LNCaP clone FGC (cell line): ENCODE measurements around the gene FSHR.

ENCODE experiments used
- DNase-seq: peaks from one replicate; pipeline ENCODE4 v3.0.0-alpha.2; 2011; ENCODE audit warnings: low read depth
- H3K4me3 ChIP-seq: 2 replicates; pipeline ENCODE4 v1.5.1; 2011; ENCODE audit warnings: mild to moderate bottlenecking, low read depth, low read length, control low read depth
- TF ChIP-seq, protein P1 (sequence below): IDR thresholded peaks from 2 replicates; pipeline ENCODE4 v1.5.1; 2012; ENCODE audit warnings: mild to moderate bottlenecking; ENCODE audit not compliant: control insufficient read depth, insufficient read depth; ENCODE audit errors: extremely low read depth

Gene FSHR

DNA sequence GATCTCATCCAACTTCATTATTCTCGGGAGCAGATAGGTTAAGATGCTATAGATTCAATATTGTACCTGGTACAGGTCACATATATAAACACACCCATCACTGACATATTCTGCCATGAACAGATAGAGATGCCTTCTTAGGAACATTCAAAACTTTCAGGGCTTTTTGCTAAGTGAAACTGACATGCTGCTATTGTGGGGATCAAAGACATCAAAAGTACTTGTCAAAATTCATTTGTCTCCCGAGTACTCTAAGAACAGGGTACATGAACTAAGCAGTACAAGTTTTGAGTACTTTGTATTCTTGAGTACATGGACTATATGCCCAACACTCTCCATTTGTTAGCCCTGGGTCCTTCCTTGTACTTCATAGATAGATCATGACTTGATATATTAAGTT is 173.5 kb downstream of the FSHR start:
- DNase-seq = no peak
- H3K4me3 ChIP-seq = no peak overlapping the region
- TF ChIP-seq, protein P1, sequence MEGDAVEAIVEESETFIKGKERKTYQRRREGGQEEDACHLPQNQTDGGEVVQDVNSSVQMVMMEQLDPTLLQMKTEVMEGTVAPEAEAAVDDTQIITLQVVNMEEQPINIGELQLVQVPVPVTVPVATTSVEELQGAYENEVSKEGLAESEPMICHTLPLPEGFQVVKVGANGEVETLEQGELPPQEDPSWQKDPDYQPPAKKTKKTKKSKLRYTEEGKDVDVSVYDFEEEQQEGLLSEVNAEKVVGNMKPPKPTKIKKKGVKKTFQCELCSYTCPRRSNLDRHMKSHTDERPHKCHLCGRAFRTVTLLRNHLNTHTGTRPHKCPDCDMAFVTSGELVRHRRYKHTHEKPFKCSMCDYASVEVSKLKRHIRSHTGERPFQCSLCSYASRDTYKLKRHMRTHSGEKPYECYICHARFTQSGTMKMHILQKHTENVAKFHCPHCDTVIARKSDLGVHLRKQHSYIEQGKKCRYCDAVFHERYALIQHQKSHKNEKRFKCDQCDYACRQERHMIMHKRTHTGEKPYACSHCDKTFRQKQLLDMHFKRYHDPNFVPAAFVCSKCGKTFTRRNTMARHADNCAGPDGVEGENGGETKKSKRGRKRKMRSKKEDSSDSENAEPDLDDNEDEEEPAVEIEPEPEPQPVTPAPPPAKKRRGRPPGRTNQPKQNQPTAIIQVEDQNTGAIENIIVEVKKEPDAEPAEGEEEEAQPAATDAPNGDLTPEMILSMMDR = no peak

DNA sequence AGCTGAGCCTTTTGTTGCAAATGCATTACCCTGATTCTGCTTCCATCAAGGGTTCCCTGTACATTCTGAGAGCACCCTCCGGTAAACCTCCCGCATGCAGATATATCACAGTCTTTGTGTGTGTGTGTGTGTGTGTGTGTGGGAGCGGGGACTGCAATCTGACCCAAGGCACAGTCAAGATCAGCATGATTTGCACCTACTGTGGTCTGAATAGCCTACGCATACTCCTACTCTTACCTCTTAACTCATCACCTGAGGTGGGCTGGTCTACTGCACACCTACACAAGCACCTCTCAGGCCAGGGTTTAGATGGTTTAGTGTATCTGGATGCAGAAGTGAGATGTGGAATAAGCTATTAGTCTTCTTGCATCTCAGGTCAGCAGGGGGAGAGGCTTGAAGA is 174.6 kb downstream of the FSHR start:
- no peak overlapping the region for H3K4me3 ChIP-seq
- TF ChIP-seq, protein P1 = no peak
- no peak for DNase-seq

DNA sequence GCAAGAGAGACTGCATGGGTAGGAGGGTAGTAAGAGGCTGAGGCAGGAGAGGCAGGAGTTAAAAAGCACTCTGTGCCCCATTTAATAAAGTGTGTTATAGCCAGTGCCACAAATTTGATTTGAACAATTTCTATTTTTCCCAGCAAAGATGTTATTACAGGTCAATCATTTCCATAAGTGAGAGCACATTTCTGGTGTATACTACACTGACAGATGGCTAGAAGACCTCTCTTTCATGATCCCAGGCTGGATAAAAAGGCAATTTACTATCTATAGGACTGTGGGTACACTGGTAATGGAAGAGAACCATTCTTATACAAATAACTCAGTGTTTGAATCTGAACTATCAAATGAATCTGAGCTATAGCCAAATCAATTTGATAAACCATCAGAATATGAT is 176.2 kb downstream of the FSHR start:
- H3K4me3 ChIP-seq = no peak overlapping the region
- DNase-seq = no peak
- TF ChIP-seq, protein P1 = no peak

DNA sequence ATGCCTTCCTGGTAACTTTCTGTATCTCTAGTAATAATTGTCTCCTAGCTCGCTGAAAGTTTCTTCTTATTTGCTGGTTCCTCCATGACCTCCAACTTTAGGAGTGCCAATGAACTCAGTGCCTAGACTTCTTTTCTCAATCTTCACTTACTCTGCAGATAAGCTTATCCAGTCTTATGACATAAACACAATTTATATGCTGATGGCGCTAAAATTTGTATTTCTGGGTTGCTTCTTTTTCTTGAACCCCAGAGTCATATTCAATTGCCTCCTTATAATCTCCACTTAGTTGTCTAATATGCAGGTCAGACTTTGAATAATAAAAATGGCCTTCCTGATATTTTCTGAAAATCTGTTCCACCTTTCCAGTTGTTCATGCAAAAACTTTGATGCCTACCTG is 182.5 kb downstream of the FSHR start:
- TF ChIP-seq, protein P1 = no peak
- H3K4me3 ChIP-seq = no peak overlapping the region
- DNase-seq = no peak

DNA sequence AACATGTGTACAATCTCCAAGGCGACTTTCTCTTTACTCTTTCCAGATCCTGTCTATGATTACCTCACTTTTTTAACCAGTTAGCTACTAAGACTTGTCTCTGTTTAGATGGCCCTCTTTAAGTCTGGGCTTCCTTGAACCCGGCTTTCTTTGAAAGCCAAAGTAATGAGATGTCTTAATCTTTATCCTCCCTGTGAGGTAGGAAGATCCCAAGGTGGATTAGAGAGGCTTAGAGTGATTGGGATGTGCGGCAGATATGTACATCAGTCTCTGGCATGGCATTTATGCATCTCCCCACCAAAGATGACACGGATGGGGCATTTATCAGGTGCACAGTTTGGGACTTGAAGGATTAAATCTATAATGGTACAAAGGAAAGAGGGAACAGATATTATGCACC is 186.3 kb downstream of the FSHR start:
- no peak overlapping the region for H3K4me3 ChIP-seq
- TF ChIP-seq, protein P1 = no peak
- DNase-seq = no peak

DNA sequence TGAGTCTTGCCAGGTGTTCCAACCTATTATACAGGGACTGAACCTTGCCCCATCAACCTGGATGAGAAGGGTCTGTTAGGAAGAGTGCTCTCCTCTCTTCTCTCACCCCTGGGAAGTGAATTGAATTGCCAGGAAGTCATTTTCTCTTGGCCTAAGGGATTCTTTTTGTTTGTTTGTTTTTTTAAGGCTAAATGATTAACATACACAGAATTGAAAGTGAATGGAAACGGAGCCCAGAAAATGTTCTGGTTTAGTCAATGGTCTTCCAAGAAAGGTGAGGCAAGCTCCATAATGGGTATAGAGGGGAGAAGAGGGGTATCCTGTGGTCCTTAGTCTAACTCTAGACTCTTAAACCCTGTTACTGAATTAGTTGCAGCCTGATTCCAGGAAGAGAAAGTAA is 189.1 kb downstream of the FSHR start:
- no peak for DNase-seq
- TF ChIP-seq, protein P1 = no peak
- no peak overlapping the region for H3K4me3 ChIP-seq

DNA sequence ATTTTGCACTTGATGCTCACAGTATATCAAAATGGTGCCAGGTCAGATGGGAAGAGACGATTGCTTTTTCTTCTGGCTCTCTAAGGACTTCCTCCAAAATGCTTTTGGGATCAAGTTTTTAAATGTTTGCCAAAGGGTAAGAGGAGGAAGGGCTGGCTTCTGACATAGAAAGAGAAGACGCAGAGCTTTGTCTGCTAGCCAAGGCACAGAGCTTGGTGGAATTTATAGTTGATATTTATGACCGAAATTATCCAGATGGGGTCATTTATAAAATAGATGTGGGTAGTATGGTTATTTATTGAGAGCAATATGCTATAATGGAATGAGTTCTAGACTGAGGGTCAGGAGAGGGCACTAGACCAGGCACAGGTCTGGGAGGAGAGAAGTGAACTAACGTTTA is 193.3 kb downstream of the FSHR start:
- no peak overlapping the region for H3K4me3 ChIP-seq
- DNase-seq = no peak
- TF ChIP-seq, protein P1 = no peak
